DND-41 (cell line): ENCODE data around the gene ETS2.

Experiments used
- ATAC-seq: fragments of 200-7000 bp; cut with Tn5 transposase; 3 replicates; pipeline ENCODE4 v1.9.1; 2021; ENCODE audit warnings: low read depth; ENCODE audit not compliant: insufficient read depth
- DNase-seq: peaks from one replicate; pipeline ENCODE4 v3.0.0-alpha.2; 2020
- H2AFZ ChIP-seq: 2 replicates; pipeline ENCODE4 v1.6.0; 2012; ENCODE audit warnings: low read depth, low read length
- H3K27ac ChIP-seq: 2 replicates; pipeline ENCODE4 v1.5.1; 2012; ENCODE audit warnings: low read length, inconsistent platforms
- H3K27me3 ChIP-seq: fragments of 200-600 bp; sonication (generic); 2 replicates; pipeline ENCODE4 v1.6.0; 2012; ENCODE audit warnings: low read length, mild to moderate bottlenecking, inconsistent platforms; ENCODE audit not compliant: insufficient read depth, poor library complexity
- H3K36me3 ChIP-seq: 2 replicates; pipeline ENCODE4 v1.5.1; 2012; ENCODE audit warnings: low read length, inconsistent platforms; ENCODE audit not compliant: insufficient read depth
- H3K4me1 ChIP-seq: 2 replicates; pipeline ENCODE4 v1.5.1; 2012; ENCODE audit warnings: mild to moderate bottlenecking, low read length; ENCODE audit not compliant: insufficient read depth
- H3K4me2 ChIP-seq: 2 replicates; pipeline ENCODE4 v1.6.0; 2012; ENCODE audit warnings: mild to moderate bottlenecking, moderate library complexity, low read length, inconsistent platforms; ENCODE audit not compliant: insufficient read depth
- H3K4me3 ChIP-seq, 2 experiments: fragments of 200-600 bp in 1 of 2; shearing (Covaris generic) in 1 of 2; 2 replicates each; pipeline ENCODE4 v1.5.1; 2012 to 2016; ENCODE audit warnings: inconsistent platforms in 2 of 2, low read length in 2 of 2, mild to moderate bottlenecking in 2 of 2, low read depth in 1 of 2, moderate library complexity in 1 of 2
- H3K79me2 ChIP-seq: 2 replicates; pipeline ENCODE4 v1.6.0; 2012; ENCODE audit warnings: low read length, inconsistent platforms; ENCODE audit not compliant: insufficient read depth
- H3K9ac ChIP-seq: 2 replicates; pipeline ENCODE4 v1.6.0; 2012; ENCODE audit warnings: low read depth, mild to moderate bottlenecking, inconsistent platforms, low read length, moderate library complexity
- H3K9me3 ChIP-seq: 2 replicates; pipeline ENCODE4 v1.5.1; 2012; ENCODE audit warnings: low read length, moderate library complexity, mild to moderate bottlenecking, inconsistent platforms; ENCODE audit not compliant: insufficient read depth, severe bottlenecking
- H4K20me1 ChIP-seq: 2 replicates; pipeline ENCODE4 v1.6.0; 2012; ENCODE audit warnings: low read length; ENCODE audit not compliant: insufficient read depth
- EZH2 ChIP-seq: IDR thresholded peaks from 3 replicates; pipeline ENCODE4 v1.6.1; 2012; ENCODE audit warnings: borderline replicate concordance, low read depth, mild to moderate bottlenecking, moderate library complexity, low read length, inconsistent platforms; ENCODE audit not compliant: severe bottlenecking
- TF ChIP-seq, protein P1 (sequence below): IDR thresholded peaks from 2 replicates; pipeline ENCODE4 v1.5.1; 2012; ENCODE audit warnings: borderline replicate concordance, low read length, moderate library complexity, mild to moderate bottlenecking; ENCODE audit not compliant: poor library complexity, severe bottlenecking; ENCODE audit errors: extremely low read depth

The ETS2 gene

DNA sequence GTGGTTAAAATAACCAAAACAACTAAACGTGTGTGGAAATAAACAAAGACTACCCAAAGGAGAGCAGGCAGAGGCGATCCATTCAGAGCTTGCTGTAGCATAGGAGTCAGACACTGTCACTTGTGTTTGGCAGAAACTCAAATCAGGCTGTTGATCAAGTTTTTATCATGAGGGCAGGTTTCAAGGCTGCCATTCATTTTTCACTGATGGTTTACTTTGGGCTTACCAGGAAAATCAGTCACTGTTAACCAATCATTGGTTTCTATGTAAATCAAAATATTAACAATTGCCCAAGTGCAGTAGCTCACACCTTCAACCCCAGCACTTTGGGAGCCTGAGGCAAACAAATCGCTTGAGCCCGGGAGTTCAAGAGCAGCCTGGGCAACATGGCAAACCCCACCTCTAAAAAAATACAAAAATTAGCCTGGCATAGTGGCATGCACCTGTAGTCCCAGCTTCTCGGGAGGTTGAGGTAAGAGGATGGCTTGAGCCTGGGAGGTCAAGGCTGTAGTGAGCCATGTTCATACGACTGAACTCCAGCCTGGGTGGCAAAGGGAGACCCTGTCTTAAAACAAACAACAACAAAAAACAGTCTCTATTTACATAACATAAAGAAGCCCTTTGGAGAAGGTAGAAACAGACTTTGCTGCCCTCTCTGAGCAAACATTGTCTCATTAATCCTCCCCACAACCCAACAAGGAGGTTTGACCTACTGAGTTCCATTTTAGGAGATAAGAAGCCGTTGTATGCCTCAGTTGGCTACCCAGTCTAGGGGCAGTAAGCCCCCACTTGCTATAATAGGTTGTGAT lies 21.1 kb upstream of the ETS2 start:
- Histone ChIP-seq H4K20me1 (no peaks in the 10 kb centered on the region), H3K27ac (no peak overlapping the region), H3K4me3 (no peak overlapping the region), H2AFZ (no peak overlapping the region), H3K27me3 (no peaks in the 10 kb centered on the region), H3K9ac (no peak overlapping the region), H3K36me3 (no peaks in the 10 kb centered on the region), H3K79me2 (no peaks in the 10 kb centered on the region), H3K4me2 (no peak overlapping the region), H3K9me3 (peaks cover 14% of the 10 kb centered on the region), H3K4me1 (no peaks in the 10 kb centered on the region)
- no peak for TF ChIP-seq EZH2
- TF ChIP-seq, protein P1, sequence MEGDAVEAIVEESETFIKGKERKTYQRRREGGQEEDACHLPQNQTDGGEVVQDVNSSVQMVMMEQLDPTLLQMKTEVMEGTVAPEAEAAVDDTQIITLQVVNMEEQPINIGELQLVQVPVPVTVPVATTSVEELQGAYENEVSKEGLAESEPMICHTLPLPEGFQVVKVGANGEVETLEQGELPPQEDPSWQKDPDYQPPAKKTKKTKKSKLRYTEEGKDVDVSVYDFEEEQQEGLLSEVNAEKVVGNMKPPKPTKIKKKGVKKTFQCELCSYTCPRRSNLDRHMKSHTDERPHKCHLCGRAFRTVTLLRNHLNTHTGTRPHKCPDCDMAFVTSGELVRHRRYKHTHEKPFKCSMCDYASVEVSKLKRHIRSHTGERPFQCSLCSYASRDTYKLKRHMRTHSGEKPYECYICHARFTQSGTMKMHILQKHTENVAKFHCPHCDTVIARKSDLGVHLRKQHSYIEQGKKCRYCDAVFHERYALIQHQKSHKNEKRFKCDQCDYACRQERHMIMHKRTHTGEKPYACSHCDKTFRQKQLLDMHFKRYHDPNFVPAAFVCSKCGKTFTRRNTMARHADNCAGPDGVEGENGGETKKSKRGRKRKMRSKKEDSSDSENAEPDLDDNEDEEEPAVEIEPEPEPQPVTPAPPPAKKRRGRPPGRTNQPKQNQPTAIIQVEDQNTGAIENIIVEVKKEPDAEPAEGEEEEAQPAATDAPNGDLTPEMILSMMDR, result no peak
- ATAC-seq (no peak), DNase-seq (no peak)

DNA sequence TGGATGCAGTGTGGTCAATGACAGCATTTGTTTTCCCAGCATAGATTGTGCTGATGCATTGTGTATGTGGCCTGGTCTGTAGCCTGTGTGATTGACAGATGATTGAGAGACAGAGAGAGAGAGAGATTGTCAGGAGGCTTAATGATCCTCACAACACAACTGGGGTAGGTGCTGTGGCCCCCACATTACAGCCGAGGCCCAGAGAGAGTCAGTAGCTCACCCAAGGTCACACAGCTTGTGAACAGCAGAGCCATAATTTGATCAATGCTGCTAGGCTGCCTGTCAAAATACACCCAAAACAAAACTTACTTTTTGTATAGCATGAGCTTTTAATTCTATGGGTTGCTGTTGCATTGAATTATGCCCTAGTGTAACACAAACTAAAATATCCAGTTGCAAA lies 20.2 kb upstream of the ETS2 start:
- H3K4me1 ChIP-seq, result no peaks in the 10 kb centered on the region
- H3K27ac ChIP-seq, result no peak overlapping the region
- H3K27me3 ChIP-seq, result no peaks in the 10 kb centered on the region
- H4K20me1 ChIP-seq, result no peaks in the 10 kb centered on the region
- no peaks in the 10 kb centered on the region for H3K79me2 ChIP-seq
- ATAC-seq (no peak), DNase-seq (no peak)
- H3K4me2 ChIP-seq, result no peak overlapping the region
- peaks cover 14% of the 10 kb centered on the region for H3K9me3 ChIP-seq
- no peak overlapping the region for H3K9ac ChIP-seq
- H3K4me3 ChIP-seq, result no peak overlapping the region
- H2AFZ ChIP-seq, result no peak overlapping the region
- TF ChIP-seq, protein P1, result no peak
- no peaks in the 10 kb centered on the region for H3K36me3 ChIP-seq

DNA sequence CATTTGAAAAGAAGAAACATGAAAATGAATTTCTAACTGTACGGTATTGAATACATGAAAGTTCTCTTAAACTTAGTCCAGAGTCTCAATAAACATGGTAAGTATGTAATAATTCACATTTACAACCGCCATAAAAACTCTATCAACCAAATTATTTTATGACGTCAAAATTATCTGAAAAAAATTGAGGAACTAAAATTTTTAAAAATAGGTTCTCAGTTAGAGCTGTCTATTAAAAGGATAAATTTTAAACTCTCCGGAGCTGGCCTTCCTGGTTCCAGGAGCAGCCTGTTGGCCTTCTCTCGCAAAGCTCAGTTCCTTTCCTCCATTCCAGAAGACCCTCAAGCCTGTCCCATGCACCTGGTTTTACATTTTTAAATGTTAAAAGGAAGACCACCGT lies 18.7 kb upstream of the ETS2 start:
- Histone ChIP-seq H3K79me2 (no peaks in the 10 kb centered on the region), H3K9me3 (peaks cover 10% of the 10 kb centered on the region), H2AFZ (no peak overlapping the region), H3K36me3 (no peaks in the 10 kb centered on the region), H3K27me3 (no peaks in the 10 kb centered on the region), H3K9ac (no peak overlapping the region), H3K4me3 (no peak overlapping the region), H4K20me1 (no peaks in the 10 kb centered on the region), H3K4me1 (no peaks in the 10 kb centered on the region), H3K4me2 (no peak overlapping the region), H3K27ac (no peak overlapping the region)
- ATAC-seq (no peak), DNase-seq (no peak)
- TF ChIP-seq EZH2, result no peak
- TF ChIP-seq, protein P1, result no peak
